Gastroesophageal sphincter (tissue), 3 donors: ENCODE measurements around the gene RALGPS2.

Source experiments
- EP300 ChIP-seq: sonication (generic); formaldehyde crosslinking; IDR thresholded peaks from one replicate; pipeline ENCODE4 v1.6.1; 2017; ENCODE audit warnings: antibody characterized with exemption, mild to moderate bottlenecking
- POLR2A ChIP-seq, 2 donors: fragments of 450-650 bp; IDR thresholded peaks; one replicate each; pipeline ENCODE4 v1.6.1; 2017; ENCODE audit warnings: antibody characterized with exemption in 2 of 2, mild to moderate bottlenecking in 2 of 2, moderate library complexity in 1 of 2
- POLR2AphosphoS5 ChIP-seq: sonication (generic); formaldehyde crosslinking; IDR thresholded peaks from one replicate; pipeline ENCODE4 v1.6.1; 2017; ENCODE audit warnings: antibody characterized with exemption
- TF ChIP-seq, protein P1 (sequence below), 4 experiments: fragments of 200-600 bp in 2 of 4; fragments of 450-650 bp in 2 of 4; sonication (generic) in 1 of 4; IDR thresholded peaks; one replicate each; pipeline ENCODE4 v1.5.1; 2017 to 2019; ENCODE audit warnings: antibody characterized with exemption in 4 of 4, mild to moderate bottlenecking in 2 of 4, moderate library complexity in 2 of 4

DNA sequence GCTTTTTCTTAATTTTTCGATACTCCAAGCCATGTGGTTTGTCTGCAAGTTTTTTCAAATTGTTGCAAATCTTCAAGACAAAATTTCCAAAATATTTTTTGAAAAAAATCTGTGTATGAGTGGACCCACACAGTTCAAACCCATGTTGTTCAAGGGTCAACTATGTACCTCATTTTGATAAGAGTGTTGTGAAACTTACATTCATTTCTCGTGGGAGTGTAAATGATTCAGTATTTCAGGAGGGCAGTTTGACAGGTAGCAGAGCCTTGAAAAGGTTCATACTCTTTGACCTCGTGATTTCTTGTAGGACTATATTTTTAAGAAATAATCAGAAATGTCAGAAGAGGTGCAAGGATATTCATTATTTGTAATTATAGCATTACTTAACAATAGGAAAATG lies 77.8 kb downstream of the RALGPS2 start:
- TF ChIP-seq POLR2A (IDR thresholded peaks at IDR 0.05) (no peak), POLR2AphosphoS5 (no peak), EP300 (no peak)
- TF ChIP-seq, protein P1, sequence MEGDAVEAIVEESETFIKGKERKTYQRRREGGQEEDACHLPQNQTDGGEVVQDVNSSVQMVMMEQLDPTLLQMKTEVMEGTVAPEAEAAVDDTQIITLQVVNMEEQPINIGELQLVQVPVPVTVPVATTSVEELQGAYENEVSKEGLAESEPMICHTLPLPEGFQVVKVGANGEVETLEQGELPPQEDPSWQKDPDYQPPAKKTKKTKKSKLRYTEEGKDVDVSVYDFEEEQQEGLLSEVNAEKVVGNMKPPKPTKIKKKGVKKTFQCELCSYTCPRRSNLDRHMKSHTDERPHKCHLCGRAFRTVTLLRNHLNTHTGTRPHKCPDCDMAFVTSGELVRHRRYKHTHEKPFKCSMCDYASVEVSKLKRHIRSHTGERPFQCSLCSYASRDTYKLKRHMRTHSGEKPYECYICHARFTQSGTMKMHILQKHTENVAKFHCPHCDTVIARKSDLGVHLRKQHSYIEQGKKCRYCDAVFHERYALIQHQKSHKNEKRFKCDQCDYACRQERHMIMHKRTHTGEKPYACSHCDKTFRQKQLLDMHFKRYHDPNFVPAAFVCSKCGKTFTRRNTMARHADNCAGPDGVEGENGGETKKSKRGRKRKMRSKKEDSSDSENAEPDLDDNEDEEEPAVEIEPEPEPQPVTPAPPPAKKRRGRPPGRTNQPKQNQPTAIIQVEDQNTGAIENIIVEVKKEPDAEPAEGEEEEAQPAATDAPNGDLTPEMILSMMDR (IDR thresholded peaks at IDR 0.05), result no peak
